Urinary bladder (tissue), 4 donors: ENCODE measurements around the gene AKNA. TPM values are rescaled to one million over a fixed set of nuclear protein-coding genes. Genes with fewer than 3 reads are reported as not detected.
A peak's percentile ranks its signal among the peaks of the same experiment; 100 is the strongest.

Experiments used
- DNase-seq: peaks from one replicate; pipeline ENCODE4 v3.0.0-alpha.2; 2015; ENCODE audit errors: extremely low spot score
- H3K27ac ChIP-seq: one replicate; pipeline ENCODE4 v1.5.1; 2013; ENCODE audit warnings: low read depth, mild to moderate bottlenecking, moderate library complexity
- H3K36me3 ChIP-seq: one replicate; pipeline ENCODE4 v1.6.1; 2013; ENCODE audit warnings: mild to moderate bottlenecking, moderate library complexity; ENCODE audit not compliant: insufficient read depth
- H3K4me1 ChIP-seq: one replicate; pipeline ENCODE4 v1.6.1; 2013; ENCODE audit warnings: mild to moderate bottlenecking, moderate library complexity; ENCODE audit not compliant: insufficient read depth
- H3K4me3 ChIP-seq: one replicate; pipeline ENCODE4 v1.5.1; 2013; ENCODE audit warnings: low read depth, low read length
- WGBS: extraction: QIAGEN DNeasy Blood & Tissue Kit; methylation state at CpG from one replicate; pipeline ENCODE4 v1.1.7; 2013; 5-methylcytosine and 5-hydroxymethylcytosine counted together
- polyA plus RNA-seq: library from polyadenylated mRNA; stranded (reverse); fragments of 200-250 nt; gene quantifications from one replicate; pipeline ENCODE4 v1.2.3, GENCODE V29; 2013
- total RNA-seq: library from RNA; depleted of rRNA; stranded (reverse); fragments of >200 nt; gene quantifications from one replicate; pipeline ENCODE4 v1.2.3, GENCODE V29; 2014
- donor health status: healthy with polysubstance abuse.
- donor health status: healthy.

Gene AKNA
- total RNA-seq (21.2 TPM), polyA plus RNA-seq (25.5 TPM)

DNA sequence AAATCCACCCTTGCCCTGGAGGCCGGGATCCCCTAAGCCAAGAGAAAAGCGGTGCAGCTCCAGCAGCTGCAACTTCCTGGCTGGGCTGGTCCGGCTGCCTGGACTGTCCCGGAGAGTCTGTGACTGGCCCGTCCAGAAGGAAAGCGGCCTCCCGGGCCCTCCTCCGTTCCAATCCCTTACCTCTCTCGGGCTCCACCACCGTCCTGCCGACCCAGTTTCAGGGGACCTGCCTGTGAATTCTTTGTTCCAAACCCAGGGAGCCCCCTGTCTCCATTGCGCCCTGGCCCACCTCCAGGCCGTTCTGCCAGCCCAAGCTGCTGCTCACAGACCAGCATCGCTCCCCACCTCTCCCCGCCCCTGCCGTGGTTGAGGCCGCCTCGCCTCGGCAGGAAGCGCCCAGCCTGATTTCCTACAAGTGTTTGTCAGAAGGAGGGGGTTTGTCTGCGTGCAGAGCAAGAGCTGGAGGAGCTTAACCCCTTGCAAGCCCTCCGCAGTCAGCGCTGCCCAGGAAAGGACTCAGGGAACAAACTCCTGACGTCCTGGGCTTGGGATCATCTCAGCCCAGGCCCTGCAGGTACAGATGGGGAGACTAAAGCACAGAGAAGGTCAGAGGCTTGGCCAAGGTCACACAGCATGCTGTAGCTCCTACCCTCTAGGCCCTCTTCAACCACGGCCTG, at the start of gene AKNA:
TSS of gene AKNA (minus strand) at position 303 of the 677 bp plus-strand sequence. CDS start 6,649 bp downstream, outside the sequence.
- 1% methylated on average over 25 of the region's 25 CpGs for WGBS
- H3K36me3 ChIP-seq = no peaks in the 10 kb centered on the region
- peaks cover 2% of the 10 kb centered on the region for H3K4me1 ChIP-seq

DNA sequence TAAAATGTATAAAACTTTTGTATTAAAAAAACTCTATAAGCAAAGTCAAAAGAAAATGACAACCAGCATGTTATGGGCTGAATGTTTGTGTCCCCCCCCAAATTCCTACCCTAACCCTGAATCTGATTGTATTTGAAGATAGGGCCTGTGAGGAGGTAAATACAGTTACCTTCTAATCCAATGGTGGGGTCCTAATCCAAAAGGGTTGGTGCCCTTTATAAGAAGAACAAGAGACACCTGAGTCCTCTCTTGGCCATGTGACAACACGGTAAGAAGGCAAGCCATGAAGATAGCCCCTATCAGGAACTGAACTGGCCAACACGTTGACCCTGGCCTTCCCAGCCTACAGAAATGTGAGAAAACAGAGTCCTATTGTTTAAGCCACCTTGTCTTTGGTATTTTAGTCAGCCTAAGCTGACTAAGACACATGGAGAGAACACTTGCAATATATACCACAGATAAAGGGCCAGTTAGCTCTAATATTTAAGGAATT, 49.7 kb upstream of the AKNA start:
- WGBS = 81% methylated on average over 2 of the region's 2 CpGs
- H3K27ac ChIP-seq = no peak overlapping the region
- H3K36me3 ChIP-seq = no peaks in the 10 kb centered on the region
- H3K4me3 ChIP-seq = no peak overlapping the region
- DNase-seq = no peak
- H3K4me1 ChIP-seq = no peaks in the 10 kb centered on the region

More for the DNA sequence above, at the start of gene AKNA:
- H3K4me3 ChIP-seq = peak within 1 kb of the TSS; percentile 55
- DNase-seq = peak; percentile 68
- H3K27ac ChIP-seq = peak within 1 kb of the TSS; percentile 87

DNA sequence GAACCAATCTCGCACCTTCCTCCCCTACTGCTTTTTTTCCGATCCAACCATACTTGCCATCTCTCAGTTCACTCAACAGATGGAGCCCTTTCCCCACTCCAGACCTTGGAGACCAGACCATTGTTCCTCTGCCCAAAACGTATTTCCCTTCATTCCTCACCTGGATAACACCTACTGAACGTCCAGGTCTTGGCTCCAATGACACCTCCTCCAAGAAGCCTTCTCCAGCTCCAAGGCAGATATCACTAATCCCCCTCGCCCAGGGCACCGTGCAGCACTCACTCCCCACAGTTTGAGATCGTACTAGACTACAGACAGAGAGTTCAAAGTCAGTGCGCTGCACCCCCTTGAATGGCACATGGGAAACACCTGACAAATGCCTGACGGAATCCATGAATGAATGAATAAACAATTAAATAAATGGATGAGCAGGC, 47.1 kb upstream of the AKNA start:
- DNase-seq = no peak
- Histone ChIP-seq H3K4me3 (no peak overlapping the region), H3K36me3 (no peaks in the 10 kb centered on the region), H3K4me1 (no peaks in the 10 kb centered on the region), H3K27ac (no peak overlapping the region)
- 47% methylated on average over 9 of the region's 9 CpGs for WGBS

- Histone ChIP-seq H3K36me3 (no peaks in the 10 kb centered on the region), H3K4me3 (no peak overlapping the region), H3K27ac (no peak overlapping the region), H3K4me1 (no peaks in the 10 kb centered on the region)
- WGBS = 70% methylated on average over 6 of the region's 6 CpGs
- DNase-seq = no peak
These were observed 46.0 kb upstream of the AKNA start for GRCh38 chr9:114433720-114434255.

GRCh38 chr9:114433086-114433485, 45.3 kb upstream of the AKNA start:
- no peak for DNase-seq
- H3K27ac ChIP-seq = no peak overlapping the region
- no peaks in the 10 kb centered on the region for H3K36me3 ChIP-seq
- 92% methylated on average over 15 of the region's 15 CpGs for WGBS
- no peaks in the 10 kb centered on the region for H3K4me1 ChIP-seq
- no peak overlapping the region for H3K4me3 ChIP-seq

DNA sequence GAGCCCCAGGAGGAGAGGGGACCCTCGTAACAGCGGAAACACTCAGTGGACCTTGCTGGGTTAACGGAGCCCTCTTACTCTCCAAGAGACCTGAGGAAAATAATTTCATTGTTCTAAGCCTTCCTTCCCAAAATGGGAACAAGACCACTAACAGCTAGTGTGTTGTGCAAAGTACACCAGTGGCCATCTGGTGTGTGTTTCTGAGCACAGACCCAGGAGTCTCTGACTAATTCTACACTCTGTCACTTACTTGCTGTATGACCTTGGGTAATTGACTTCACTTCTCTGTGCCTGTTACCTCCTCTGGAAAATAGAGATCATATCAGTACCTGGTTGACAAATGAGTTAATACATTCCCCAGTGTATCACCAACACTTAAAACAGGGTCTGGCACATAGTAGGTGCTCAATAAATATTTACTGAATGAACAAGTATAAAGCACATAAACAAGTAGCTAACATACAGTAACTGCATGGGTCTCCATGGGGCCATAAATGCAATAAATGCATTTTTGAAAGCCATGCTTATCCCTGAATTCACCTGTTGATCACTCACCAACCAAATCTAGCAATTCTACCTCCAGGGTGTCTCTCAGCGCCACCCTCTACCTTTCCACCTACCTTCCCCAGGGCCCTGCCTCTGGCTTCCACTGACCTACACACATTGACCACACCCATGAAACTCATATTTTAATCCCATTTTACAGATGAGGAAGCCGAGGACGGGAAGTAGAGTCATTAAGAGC, 44.7 kb upstream of the AKNA start:
- no peaks in the 10 kb centered on the region for H3K36me3 ChIP-seq
- H3K4me1 ChIP-seq = no peaks in the 10 kb centered on the region
- H3K4me3 ChIP-seq = no peak overlapping the region
- no peak overlapping the region for H3K27ac ChIP-seq
- WGBS = 80% methylated on average over 6 of the region's 6 CpGs
- no peak for DNase-seq

GRCh38 chr9:114431770-114432169, 44.0 kb upstream of the AKNA start:
- Histone ChIP-seq H3K36me3 (no peaks in the 10 kb centered on the region), H3K27ac (no peak overlapping the region), H3K4me1 (no peaks in the 10 kb centered on the region), H3K4me3 (no peak overlapping the region)
- 89% methylated on average over 6 of the region's 6 CpGs for WGBS
- DNase-seq = no peak

DNA sequence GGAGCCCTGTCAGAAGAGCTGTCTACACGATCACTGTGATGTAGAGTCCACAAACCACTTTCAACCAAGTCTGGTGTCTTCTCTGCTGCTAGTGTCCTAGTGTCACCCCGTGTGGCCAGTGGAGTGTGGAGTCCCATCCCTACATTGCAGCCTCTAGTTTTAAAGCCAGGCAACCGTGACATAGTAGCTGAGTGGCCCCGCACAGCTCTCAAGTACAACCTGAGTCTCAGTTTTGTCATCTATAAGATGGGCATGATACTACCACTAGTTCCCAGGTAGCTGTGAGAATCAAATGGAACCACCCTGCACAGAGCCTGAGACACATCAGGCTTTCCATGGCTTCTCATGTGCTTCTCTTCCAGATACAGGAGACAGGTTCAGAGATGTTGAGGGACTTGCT, 43.2 kb upstream of the AKNA start:
- H3K27ac ChIP-seq = no peak overlapping the region
- DNase-seq = no peak
- no peak overlapping the region for H3K4me3 ChIP-seq
- H3K4me1 ChIP-seq = no peaks in the 10 kb centered on the region
- WGBS = 92% methylated on average over 4 of the region's 4 CpGs
- H3K36me3 ChIP-seq = no peaks in the 10 kb centered on the region

DNA sequence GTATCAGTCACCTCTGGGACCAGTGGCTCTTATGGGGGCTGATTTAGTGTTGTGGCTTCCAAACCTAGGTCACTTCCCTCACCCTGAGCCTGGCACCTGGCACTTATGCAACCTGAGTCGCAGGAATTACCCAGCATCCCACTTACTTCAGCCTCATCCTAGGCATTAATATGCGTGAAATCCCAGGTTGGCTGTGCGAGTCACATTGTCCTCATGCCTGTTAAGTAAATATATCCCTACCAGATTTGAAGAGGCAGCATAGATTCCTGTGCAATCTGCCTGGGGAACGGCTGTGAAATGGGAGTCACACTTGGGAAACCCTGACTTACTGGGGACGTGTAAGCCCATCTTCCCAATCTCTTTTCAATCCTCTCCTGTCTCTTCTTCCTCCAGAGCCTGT, 42.7 kb upstream of the AKNA start:
- H3K27ac ChIP-seq = no peak overlapping the region
- H3K4me3 ChIP-seq = no peak overlapping the region
- no peak for DNase-seq
- H3K36me3 ChIP-seq = no peaks in the 10 kb centered on the region
- H3K4me1 ChIP-seq = no peaks in the 10 kb centered on the region
- 88% methylated on average over 5 of the region's 5 CpGs for WGBS

GRCh38 chr9:114429488-114429887, 41.7 kb upstream of the AKNA start:
- no peaks in the 10 kb centered on the region for H3K4me1 ChIP-seq
- H3K27ac ChIP-seq = no peak overlapping the region
- H3K4me3 ChIP-seq = no peak overlapping the region
- no peak for DNase-seq
- 91% methylated on average over 6 of the region's 6 CpGs for WGBS
- H3K36me3 ChIP-seq = no peaks in the 10 kb centered on the region

- Histone ChIP-seq H3K4me1 (no peaks in the 10 kb centered on the region), H3K36me3 (no peaks in the 10 kb centered on the region), H3K27ac (no peak overlapping the region), H3K4me3 (no peak overlapping the region)
- 88% methylated on average over 8 of the region's 8 CpGs for WGBS
- DNase-seq = no peak
These were observed 40.7 kb upstream of the AKNA start for GRCh38 chr9:114428466-114428865.

DNA sequence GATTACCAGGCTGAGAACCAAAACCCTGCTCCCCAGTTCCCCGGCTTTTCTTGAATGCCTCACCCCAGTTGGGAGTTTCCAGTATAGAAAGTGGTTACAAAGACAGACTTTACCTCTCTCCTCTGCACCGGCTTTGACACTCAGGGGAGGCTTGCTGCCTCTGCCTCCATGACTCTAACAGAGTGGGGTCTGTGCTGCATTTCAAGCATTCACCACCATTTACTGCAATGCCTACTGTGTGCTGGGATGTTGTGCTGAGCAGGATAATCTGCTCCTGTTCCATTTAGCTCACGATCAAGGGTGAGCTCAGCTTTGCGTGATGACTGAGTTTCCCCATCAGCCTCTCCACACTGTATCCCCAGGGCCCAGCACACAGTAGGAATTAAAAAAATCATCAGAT, 39.9 kb upstream of the AKNA start:
- DNase-seq = no peak
- no peaks in the 10 kb centered on the region for H3K4me1 ChIP-seq
- no peaks in the 10 kb centered on the region for H3K36me3 ChIP-seq
- WGBS = 93% methylated on average over 4 of the region's 4 CpGs
- no peak overlapping the region for H3K27ac ChIP-seq
- no peak overlapping the region for H3K4me3 ChIP-seq

GRCh38 chr9:114426046-114426948, 38.5 kb upstream of the AKNA start:
- no peak for DNase-seq
- WGBS = 89% methylated on average over 18 of the region's 18 CpGs
- no peak overlapping the region for H3K27ac ChIP-seq
- H3K36me3 ChIP-seq = no peaks in the 10 kb centered on the region
- no peaks in the 10 kb centered on the region for H3K4me1 ChIP-seq
- H3K4me3 ChIP-seq = no peak overlapping the region
